SK-N-SH (cell line): Measurements from ENCODE around the gene VTCN1.

Experiments
- CHD2 ChIP-seq: fragments of 150-350 bp; IDR thresholded peaks from 2 replicates; pipeline ENCODE4 v1.6.1; 2018; ENCODE audit warnings: low read length; ENCODE audit not compliant: partially characterized antibody
- FOXM1 ChIP-seq: IDR thresholded peaks from 2 replicates; pipeline ENCODE4 v1.4.0; 2012; ENCODE audit warnings: low read depth, mild to moderate bottlenecking
- JUND ChIP-seq: IDR thresholded peaks from 2 replicates; pipeline ENCODE4 v1.4.0; 2012
- POLR2AphosphoS5 ChIP-seq: IDR thresholded peaks from 2 replicates; pipeline ENCODE4 v1.6.1; 2012; ENCODE audit warnings: low read depth, low read length
- TF ChIP-seq, protein P1 (sequence below): fragments of 200-600 bp; sonication (generic); IDR thresholded peaks from 2 replicates; pipeline ENCODE4 v1.6.1; 2017; ENCODE audit warnings: antibody characterized with exemption, mild to moderate bottlenecking, moderate library complexity
- TF ChIP-seq, protein P2 (sequence below): IDR thresholded peaks from 2 replicates; pipeline ENCODE4; 2012

DNA sequence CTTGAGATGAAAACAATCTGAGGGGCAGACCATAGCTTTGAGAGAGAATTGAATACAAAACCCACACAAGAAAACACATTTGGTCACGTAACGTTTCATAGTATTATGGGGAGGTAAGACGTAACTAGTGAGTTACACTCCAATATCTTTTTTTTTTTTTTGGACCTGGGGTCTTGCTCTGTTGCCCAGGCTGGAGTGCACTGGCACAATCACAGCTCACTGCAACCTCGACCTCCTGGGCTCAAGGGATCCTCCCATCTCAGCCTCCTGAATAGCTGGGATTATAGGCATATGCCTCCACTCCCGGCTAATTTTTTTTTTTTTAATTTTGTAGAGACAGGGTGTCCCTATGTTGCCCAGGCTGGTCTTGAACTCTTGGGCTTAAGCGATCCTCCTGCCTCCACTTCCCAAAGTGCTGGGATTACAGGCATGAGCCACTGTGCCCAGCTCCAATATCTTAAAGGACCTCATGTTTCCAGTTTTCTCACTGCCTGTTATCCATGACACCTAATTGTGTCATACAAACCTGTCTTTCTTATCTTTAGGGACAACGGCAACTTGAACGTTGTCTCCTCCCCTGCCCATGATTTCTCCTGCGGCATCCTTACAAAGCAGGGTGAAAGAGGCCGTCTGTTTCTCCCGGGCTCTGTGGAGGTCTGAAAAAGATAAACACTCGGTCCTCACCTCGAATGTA lies 94.5 kb downstream of the VTCN1 start:
- TF ChIP-seq, protein P1, sequence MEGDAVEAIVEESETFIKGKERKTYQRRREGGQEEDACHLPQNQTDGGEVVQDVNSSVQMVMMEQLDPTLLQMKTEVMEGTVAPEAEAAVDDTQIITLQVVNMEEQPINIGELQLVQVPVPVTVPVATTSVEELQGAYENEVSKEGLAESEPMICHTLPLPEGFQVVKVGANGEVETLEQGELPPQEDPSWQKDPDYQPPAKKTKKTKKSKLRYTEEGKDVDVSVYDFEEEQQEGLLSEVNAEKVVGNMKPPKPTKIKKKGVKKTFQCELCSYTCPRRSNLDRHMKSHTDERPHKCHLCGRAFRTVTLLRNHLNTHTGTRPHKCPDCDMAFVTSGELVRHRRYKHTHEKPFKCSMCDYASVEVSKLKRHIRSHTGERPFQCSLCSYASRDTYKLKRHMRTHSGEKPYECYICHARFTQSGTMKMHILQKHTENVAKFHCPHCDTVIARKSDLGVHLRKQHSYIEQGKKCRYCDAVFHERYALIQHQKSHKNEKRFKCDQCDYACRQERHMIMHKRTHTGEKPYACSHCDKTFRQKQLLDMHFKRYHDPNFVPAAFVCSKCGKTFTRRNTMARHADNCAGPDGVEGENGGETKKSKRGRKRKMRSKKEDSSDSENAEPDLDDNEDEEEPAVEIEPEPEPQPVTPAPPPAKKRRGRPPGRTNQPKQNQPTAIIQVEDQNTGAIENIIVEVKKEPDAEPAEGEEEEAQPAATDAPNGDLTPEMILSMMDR = no peak
- TF ChIP-seq FOXM1 = no peak
- TF ChIP-seq JUND = no peak
- TF ChIP-seq POLR2AphosphoS5 = no peak
- TF ChIP-seq CHD2 = no peak
- TF ChIP-seq, protein P2, sequence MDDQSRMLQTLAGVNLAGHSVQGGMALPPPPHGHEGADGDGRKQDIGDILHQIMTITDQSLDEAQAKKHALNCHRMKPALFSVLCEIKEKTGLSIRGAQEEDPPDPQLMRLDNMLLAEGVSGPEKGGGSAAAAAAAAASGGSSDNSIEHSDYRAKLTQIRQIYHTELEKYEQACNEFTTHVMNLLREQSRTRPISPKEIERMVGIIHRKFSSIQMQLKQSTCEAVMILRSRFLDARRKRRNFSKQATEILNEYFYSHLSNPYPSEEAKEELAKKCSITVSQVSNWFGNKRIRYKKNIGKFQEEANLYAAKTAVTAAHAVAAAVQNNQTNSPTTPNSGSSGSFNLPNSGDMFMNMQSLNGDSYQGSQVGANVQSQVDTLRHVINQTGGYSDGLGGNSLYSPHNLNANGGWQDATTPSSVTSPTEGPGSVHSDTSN = no peak
